ENCODE results near the gene MT1B. TPM values are rescaled to one million over a fixed set of nuclear protein-coding genes. Genes with fewer than 3 reads are reported as not detected.

The MT1B gene
- polyA plus RNA-seq, 1 of the 3 experiments (the other 2 are of a cell fraction) = not detected

- no peak for TF ChIP-seq CHD2 (IDR thresholded peaks at IDR 0.05; ENCODE audit: low read length, partially characterized antibody)
- TF ChIP-seq TAF1 (IDR thresholded peaks at IDR 0.05; ENCODE audit: borderline replicate concordance, low read depth, low read length) = no peak
- TF ChIP-seq MXI1 (IDR thresholded peaks at IDR 0.05; ENCODE audit: low read depth, low read length) = no peak
- TF ChIP-seq MAX (IDR thresholded peaks at IDR 0.05; ENCODE audit: low read depth) = no peak
- TF ChIP-seq CTCF (IDR thresholded peaks at IDR 0.05) = no peak
- TF ChIP-seq MEF2A (IDR thresholded peaks at IDR 0.05; ENCODE audit: borderline replicate concordance, low read depth) = no peak
- no peak for TF ChIP-seq SMC3 (IDR thresholded peaks at IDR 0.05; ENCODE audit: low read depth, low read length)
- TF ChIP-seq GABPA (IDR thresholded peaks at IDR 0.05; ENCODE audit: low read depth) = no peak
- CTCF ChIA-PET = interaction anchor here (2.4 kb wide), 1 partner anchor 16 kb away, joined by 6 read pairs; no protein-coding TSS in a partner anchor
These were observed 35.0 kb upstream of the MT1B start for GRCh38 chr16:56616608-56617211.

GRCh38 chr16:56617212-56618085 lies 34.2 kb upstream of the MT1B start:
- no peak for DNase-seq
- Histone ChIP-seq H3K4me1 (ENCODE audit: control insufficient read depth in 1 of 2, insufficient read depth in 2 of 2, low read depth in 1 of 2, low read length in 1 of 2) (peaks cover 0 to 22% of the 10 kb centered on the region in 2 experiments; a peak in 1 of 4 replicates), H3K9me3 (no peaks in the 10 kb centered on the region), H3K9ac (no peak overlapping the region), H2AFZ (ENCODE audit: low read depth) (no peak overlapping the region), H3K27me3 (ENCODE audit: insufficient read depth) (no peaks in the 10 kb centered on the region), H3K36me3 (replicated peaks in 1 of 2; ENCODE audit: control insufficient read depth in 1 of 2, insufficient read depth in 2 of 2, low read length in 1 of 2) (no peaks in the 10 kb centered on the region), H3K4me2 (no peak overlapping the region), H3K9me2 (no peaks in the 10 kb centered on the region), H3F3A (replicated peaks; ENCODE audit: insufficient read depth) (peaks cover 23% of the 10 kb centered on the region), H4K20me1 (ENCODE audit: insufficient read depth) (no peaks in the 10 kb centered on the region), H3K27ac (ENCODE audit: low read depth in 2 of 2, low read length in 1 of 2) (no peak overlapping the region), H3K4me3 (ENCODE audit: low read depth in 2 of 2, low read length in 1 of 2) (no peak overlapping the region), H3K79me2 (ENCODE audit: insufficient read depth) (no peaks in the 10 kb centered on the region; the same call in 1 of the 2 replicates)
- TF ChIP-seq RCOR1 (IDR thresholded peaks at IDR 0.05; ENCODE audit: low read length) (no peak), RXRA (IDR thresholded peaks at IDR 0.05; ENCODE audit: borderline replicate concordance, low read depth) (no peak), RFX5 (IDR thresholded peaks at IDR 0.05; ENCODE audit: low read length) (no peak)
- ChIA-PET CTCF (interaction anchor here (0.6 to 2.4 kb wide), 2 partner anchors 13 to 17 kb away, joined by 3 to 6 read pairs; no protein-coding TSS in a partner anchor), POLR2A (interaction anchor here (1.0 kb wide), 1 partner anchor 13 kb away, joined by 3 read pairs; no protein-coding TSS in a partner anchor)
- 86% methylated on average over 32 of the region's 41 CpGs for WGBS (ENCODE audit: low lambda C conversion rate)

More at GRCh38 chr16:56616608-56617211, 35.0 kb upstream of the MT1B start:
- H3K27me3 ChIP-seq (ENCODE audit: insufficient read depth) = no peaks in the 10 kb centered on the region
- peaks cover under 1 to 22% of the 10 kb centered on the region in 2 experiments; a peak in 2 of 4 replicates for H3K4me1 ChIP-seq (ENCODE audit: control insufficient read depth in 1 of 2, insufficient read depth in 2 of 2, low read depth in 1 of 2, low read length in 1 of 2)
- H3K36me3 ChIP-seq (replicated peaks in 1 of 2; ENCODE audit: control insufficient read depth in 1 of 2, insufficient read depth in 2 of 2, low read length in 1 of 2) = no peaks in the 10 kb centered on the region
- POLR2A ChIA-PET = no interaction called here
- no peaks in the 10 kb centered on the region for H3K9me2 ChIP-seq
- 94% methylated on average over 23 of the region's 23 CpGs for WGBS (ENCODE audit: low lambda C conversion rate)
- no peak for DNase-seq
- no peak overlapping the region for H3K9ac ChIP-seq
- no peaks in the 10 kb centered on the region for H4K20me1 ChIP-seq (ENCODE audit: insufficient read depth)
- peaks cover under 1% of the 10 kb centered on the region; the same call in 1 of the 2 replicates for H3K79me2 ChIP-seq (ENCODE audit: insufficient read depth)
- no peaks in the 10 kb centered on the region for H3K9me3 ChIP-seq
- no peak overlapping the region for H3K27ac ChIP-seq (ENCODE audit: low read depth in 2 of 2, low read length in 1 of 2)
- peaks cover 23% of the 10 kb centered on the region for H3F3A ChIP-seq (replicated peaks; ENCODE audit: insufficient read depth)
- H2AFZ ChIP-seq (ENCODE audit: low read depth) = no peak overlapping the region
- no peak overlapping the region for H3K4me3 ChIP-seq (ENCODE audit: low read depth in 2 of 2, low read length in 1 of 2)
- no peak overlapping the region for H3K4me2 ChIP-seq
